B cell (primary cell): ENCODE measurements around the gene DIAPH1. TPM values are rescaled to one million over a fixed set of nuclear protein-coding genes. Genes with fewer than 3 reads are reported as not detected.

Experiments used
- ATAC-seq: fragments of 200-7000 bp; cut with Tn5 transposase; one replicate; pipeline ENCODE4 v1.10.0; 2021; ENCODE audit warnings: low read depth, mild to moderate bottlenecking, moderate number of reproducible peaks, moderate library complexity
- CTCF ChIA-PET: fragments of 350-600 bp; sonication (Branson Sonifier 250); formaldehyde crosslinking; loops from one replicate; lab custom pipeline; 2021; ENCODE audit warnings: antibody characterized with exemption, inconsistent platforms; lab: Charles Lee
- POLR2A ChIA-PET: fragments of 350-600 bp; sonication (Branson Sonifier 250); formaldehyde crosslinking; loops from one replicate; lab custom pipeline; 2021; ENCODE audit warnings: antibody characterized with exemption; lab: Charles Lee
- DNase-seq: peaks from one replicate; pipeline ENCODE4 v3.0.0; 2013
- H2AFZ ChIP-seq: 2 replicates; pipeline ENCODE4 v1.6.1; 2012; ENCODE audit warnings: mild to moderate bottlenecking, low read depth, low read length; ENCODE audit not compliant: insufficient read depth, poor library complexity, severe bottlenecking
- H3K27ac ChIP-seq, 2 donors: 1 replicate in 1 of 2; 2 replicates in 1 of 2; pipeline ENCODE4 v1.5.1; 2012 to 2013; ENCODE audit warnings: low read length in 2 of 2, mild to moderate bottlenecking in 2 of 2, moderate library complexity in 1 of 2
- H3K27me3 ChIP-seq, 4 experiments: fragments of 200-600 bp in 1 of 4; sonication (generic) in 1 of 4; replicated peaks in 1 of 4; 1 replicate in 2 of 4; 2 replicates in 2 of 4; pipeline versions ENCODE4 v1.6.1 to v1.7.0; 2013 to 2016; ENCODE audit warnings: low read length in 3 of 4, mild to moderate bottlenecking in 2 of 4, mixed read lengths in 1 of 4, moderate library complexity in 1 of 4; ENCODE audit not compliant: insufficient read depth in 4 of 4, control insufficient read depth in 3 of 4; ENCODE audit errors: control extremely low read depth in 1 of 4
- H3K36me3 ChIP-seq, 2 experiments: replicated peaks in 1 of 2; 1 replicate in 1 of 2; 2 replicates in 1 of 2; pipeline versions ENCODE4 v1.6.1 to v1.7.1; 2013; ENCODE audit warnings: low read length in 1 of 2; ENCODE audit not compliant: insufficient read depth in 2 of 2, control insufficient read depth in 1 of 2; ENCODE audit errors: control extremely low read depth in 1 of 2, extremely low read depth in 1 of 2
- H3K4me1 ChIP-seq, 2 donors: fragments of 200-600 bp in 1 of 2; sonication (generic) in 1 of 2; 1 replicate in 1 of 2; 2 replicates in 1 of 2; pipeline versions ENCODE4 v1.5.1 to v1.6.1; 2013 to 2017; ENCODE audit warnings: low read length in 2 of 2; ENCODE audit not compliant: control insufficient read depth in 2 of 2, insufficient read depth in 2 of 2
- H3K4me2 ChIP-seq: replicated peaks from 2 replicates; pipeline ENCODE3; 2012; ENCODE audit warnings: mild to moderate bottlenecking, low read depth, low read length; ENCODE audit not compliant: poor library complexity, severe bottlenecking
- H3K4me3 ChIP-seq, 5 experiments: fragments of 200-600 bp in 1 of 5; sonication (generic) in 1 of 5; 1 replicate in 3 of 5; 2 replicates in 2 of 5; pipeline versions ENCODE4 v1.5.1 to v1.7.0; 2011 to 2016; ENCODE audit warnings: low read length in 4 of 5, mild to moderate bottlenecking in 4 of 5, low read depth in 2 of 5, control low read depth in 1 of 5, moderate library complexity in 1 of 5; ENCODE audit not compliant: insufficient read depth in 1 of 5; ENCODE audit errors: control extremely low read depth in 1 of 5, extremely low read depth in 1 of 5
- H3K79me2 ChIP-seq: fragments of 200-600 bp; sonication (generic); one replicate; pipeline ENCODE4 v1.6.0; 2016; ENCODE audit warnings: low read length; ENCODE audit not compliant: control insufficient read depth, insufficient read depth
- H3K9ac ChIP-seq: fragments of 200-600 bp; sonication (generic); 2 replicates; pipeline ENCODE4 v1.6.1; 2017; ENCODE audit warnings: mild to moderate bottlenecking, low read length, moderate library complexity
- H3K9me3 ChIP-seq, 3 donors: one replicate each; pipeline versions ENCODE4 v1.6.1 to v1.7.1; 2013; ENCODE audit warnings: low read length in 2 of 3; ENCODE audit not compliant: control insufficient read depth in 2 of 3, insufficient read depth in 1 of 3; ENCODE audit errors: control extremely low read depth in 1 of 3
- H4K20me1 ChIP-seq: 2 replicates; pipeline ENCODE4 v1.6.0; 2012; ENCODE audit warnings: mild to moderate bottlenecking, low read length; ENCODE audit not compliant: insufficient read depth, control insufficient read depth, poor library complexity, severe bottlenecking
- H3K27ac Mint-ChIP-seq: one replicate; pipeline ENCODE4 v1.8.0; 2021; ENCODE audit warnings: mixed read lengths
- H3K27me3 Mint-ChIP-seq: one replicate; pipeline ENCODE4 v1.8.0; 2021; ENCODE audit warnings: mixed read lengths
- H3K4me1 Mint-ChIP-seq: one replicate; pipeline ENCODE4 v1.8.0; 2021; ENCODE audit warnings: mixed read lengths
- H3K4me3 Mint-ChIP-seq: one replicate; pipeline ENCODE4 v1.8.0; 2021; ENCODE audit warnings: mixed read lengths
- H3K9me3 Mint-ChIP-seq: one replicate; pipeline ENCODE4 v1.8.0; 2022; ENCODE audit warnings: mixed read lengths; ENCODE audit not compliant: insufficient read depth
- CTCF ChIP-seq: fragments of 200-600 bp; IDR thresholded peaks from one replicate; pipeline ENCODE4 v1.8.0; 2022; ENCODE audit warnings: antibody characterized with exemption, mild to moderate bottlenecking
- EZH2 ChIP-seq: IDR thresholded peaks from 2 replicates; pipeline ENCODE4 v1.6.1; 2012; ENCODE audit warnings: borderline replicate concordance, low read depth, mild to moderate bottlenecking, moderate library complexity, low read length; ENCODE audit not compliant: insufficient read depth, poor library complexity, severe bottlenecking
- WGBS: methylation state at CpG from one replicate; pipeline ENCODE4 v1.1.5; 2013; ENCODE audit warnings: missing lambda C conversion rate; ENCODE audit not compliant: insufficient coverage; 5-methylcytosine and 5-hydroxymethylcytosine counted together
- intact Hi-C: fragments of 100-400 bp; cut with micrococcal nuclease; formaldehyde crosslinking; loops from one replicate; pipeline ENCODE4 v1.10.0; 2022
- polyA plus RNA-seq: library from polyadenylated mRNA; depleted of rRNA; stranded (reverse); fragments of >200 nt; gene quantifications from 2 replicates; pipeline ENCODE4 v1.2.3, GENCODE V29; 2012
- total RNA-seq, 2 donors: library from RNA; stranded (reverse); fragments of 120-200 nt in 1 of 2; gene quantifications; 1 replicate in 1 of 2; 2 replicates in 1 of 2; pipeline versions ENCODE4 v1.2.3 to v1.2.4, GENCODE V29; 2013 to 2022

Gene DIAPH1
- total and polyA plus RNA-seq, 2 donors (not counting 1 experiment from before 2014, with no cell fraction given), result 59.7 to 113 TPM

- Histone ChIP-seq H2AFZ (no peak overlapping the region), H3K36me3 (peaks cover 7 to 83% of the 10 kb centered on the region in 2 experiments), H3K27me3 (no peaks in the 10 kb centered on the region), H3K27ac (no peak overlapping the region), H3K9me3 (no peaks in the 10 kb centered on the region), H4K20me1 (peaks cover 7% of the 10 kb centered on the region), H3K4me3 (no peak overlapping the region), H3K4me1 (peaks cover 5 to 9% of the 10 kb centered on the region in 2 donors), H3K9ac (no peak overlapping the region), H3K79me2 (no peaks in the 10 kb centered on the region), H3K4me2 (no peak overlapping the region)
- no peak for DNase-seq
- intact Hi-C loops, result no loop called here
- no peak for ATAC-seq
- peaks cover 9% of the 10 kb centered on the region for H3K4me1 Mint-ChIP-seq
- H3K27ac Mint-ChIP-seq, result peak overlapping the region; percentile 4
- CTCF ChIA-PET, result interaction anchor here (0.6 to 11.5 kb wide), 10 partner anchors 14 to 1144 kb away, joined by 3 to 176 read pairs (median 6); partner anchors contain the start of genes PCDHGA12 and PCDHGC3
- no peaks in the 10 kb centered on the region for H3K9me3 Mint-ChIP-seq
- no peak overlapping the region for H3K4me3 Mint-ChIP-seq
- no peaks in the 10 kb centered on the region for H3K27me3 Mint-ChIP-seq
- TF ChIP-seq EZH2 (no peak), CTCF (no peak)
- no CpG with 5 or more reads among the region's 5 CpGs for WGBS
- POLR2A ChIA-PET, result no interaction called here
Observed at GRCh38 chr5:141529002-141529401, 89.8 kb downstream of the DIAPH1 start.

DNA sequence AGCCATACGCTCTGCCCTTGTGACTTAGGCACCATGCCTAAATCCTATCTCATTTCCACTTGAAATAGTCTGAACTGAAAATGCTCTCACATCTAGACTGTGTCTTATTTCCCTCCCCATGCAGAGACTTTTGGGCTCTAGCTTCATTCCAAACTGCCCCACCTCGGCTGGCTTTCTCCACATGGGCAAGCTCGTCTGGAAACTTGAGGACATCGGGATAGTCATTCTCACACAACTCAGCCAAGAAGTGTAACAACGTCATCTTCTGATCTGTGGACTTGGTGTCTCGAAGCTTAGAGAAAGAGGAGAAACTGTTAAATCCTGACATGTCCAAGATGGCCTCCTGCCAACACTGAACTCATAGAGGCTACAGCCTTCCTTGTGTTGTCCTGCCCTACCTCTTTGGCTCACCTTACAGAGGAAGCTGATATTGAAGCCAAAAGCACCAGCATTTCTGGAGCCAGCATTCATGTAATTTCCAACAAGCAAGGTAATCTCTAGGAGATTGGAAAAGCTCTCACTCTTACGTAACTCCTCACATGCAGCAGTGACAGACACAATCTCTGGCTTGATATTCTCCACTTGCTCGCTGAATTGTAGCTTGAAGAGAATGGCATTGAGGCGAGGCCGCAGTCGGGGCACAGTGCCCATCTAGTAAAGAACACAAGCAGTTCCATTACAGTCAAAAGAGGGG, 90.4 kb downstream of the DIAPH1 start:
- Histone ChIP-seq H3K4me1 (peaks cover 5 to 9% of the 10 kb centered on the region in 2 donors), H3K4me3 (no peak overlapping the region), H3K9me3 (no peaks in the 10 kb centered on the region), H3K27me3 (no peaks in the 10 kb centered on the region), H3K36me3 (peaks cover 7 to 83% of the 10 kb centered on the region in 2 experiments), H3K27ac (no peak overlapping the region), H3K79me2 (no peaks in the 10 kb centered on the region), H3K4me2 (no peak overlapping the region), H2AFZ (no peak overlapping the region), H4K20me1 (peaks cover 7% of the 10 kb centered on the region), H3K9ac (no peak overlapping the region)
- ATAC-seq (no peak), DNase-seq (no peak)
- peaks cover 9% of the 10 kb centered on the region for H3K4me1 Mint-ChIP-seq
- ChIA-PET POLR2A (no interaction called here), CTCF (interaction anchor here (0.6 to 11.5 kb wide), 11 partner anchors 14 to 1143 kb away, joined by 3 to 176 read pairs (median 5); partner anchors contain the start of genes PCDHGA11, PCDHGA12 and PCDHGC3)
- H3K9me3 Mint-ChIP-seq, result no peaks in the 10 kb centered on the region
- no peaks in the 10 kb centered on the region for H3K27me3 Mint-ChIP-seq
- 98% methylated on average over 8 of the region's 11 CpGs for WGBS
- H3K27ac Mint-ChIP-seq, result peak overlapping the region; percentile 4
- no peak overlapping the region for H3K4me3 Mint-ChIP-seq
- no peak for TF ChIP-seq CTCF
- TF ChIP-seq EZH2, result no peak
- intact Hi-C loops, result no loop called here
